HG03575 (cell line): ENCODE results near the gene SCLY.

Experiments used
- ATAC-seq: cut with Tn5 transposase; IDR thresholded peaks from one replicate; pipeline ENCODE4 v1.9.1; 2021; ENCODE audit not compliant: unreplicated experiment, insufficient number of reproducible peaks, low FRiP score; ENCODE audit errors: extremely low read depth

Gene SCLY

DNA sequence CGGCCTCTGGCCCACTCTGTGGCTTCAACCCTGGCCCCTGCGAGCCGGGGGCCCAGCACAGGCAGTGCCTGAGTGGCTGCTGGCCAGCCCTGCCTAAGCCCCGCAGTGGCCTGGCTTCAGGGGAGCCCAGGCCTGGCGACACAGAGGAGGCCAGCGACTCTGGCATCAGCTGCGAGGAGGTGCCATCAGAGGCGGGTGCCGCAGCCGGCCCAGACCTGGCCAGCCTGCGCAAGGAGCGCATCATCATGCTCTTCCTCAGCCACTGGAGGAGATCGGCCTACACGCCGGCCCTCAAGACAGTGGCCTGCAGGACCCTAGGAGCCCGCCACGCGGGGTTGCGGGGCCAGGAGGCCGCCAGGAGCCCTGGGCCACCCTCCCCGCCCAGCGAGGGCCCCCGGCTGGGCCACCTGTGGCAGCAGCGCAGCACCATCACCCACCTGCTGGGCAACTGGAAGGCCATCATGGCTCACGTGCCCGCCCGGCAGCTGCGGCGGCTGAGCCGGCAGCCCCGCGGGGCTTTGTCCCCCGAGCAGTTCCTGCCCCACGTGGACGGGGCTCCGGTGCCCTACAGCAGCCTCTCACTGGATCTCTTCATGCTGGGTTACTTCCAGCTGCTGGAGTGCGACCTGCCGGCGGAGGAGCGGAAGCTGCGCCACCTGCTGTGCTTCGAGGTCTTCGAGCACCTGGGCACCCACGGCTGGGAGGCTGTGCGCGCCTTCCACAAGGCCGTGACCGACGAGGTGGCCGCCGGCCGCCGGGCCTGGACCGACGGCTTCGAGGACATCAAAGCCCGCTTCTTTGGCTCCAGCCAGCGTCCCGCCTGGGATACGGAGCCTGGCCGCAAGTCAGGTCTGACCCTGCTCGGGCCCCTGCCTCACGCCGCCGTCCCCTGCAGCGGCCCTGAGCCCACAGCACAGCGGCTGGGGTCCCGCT lies 70.2 kb downstream of the SCLY start:
- no peak for ATAC-seq

- no peak for ATAC-seq
These were observed 71.1 kb downstream of the SCLY start for GRCh38 chr2:238131761-238132462.

- no peak for ATAC-seq
These were observed 72.0 kb downstream of the SCLY start for GRCh38 chr2:238132463-238133450.

- no peak for ATAC-seq
These were observed 72.9 kb downstream of the SCLY start for GRCh38 chr2:238133499-238134392.

GRCh38 chr2:238134393-238134785 lies 73.6 kb downstream of the SCLY start:
- no peak for ATAC-seq

GRCh38 chr2:238135601-238136150 lies 74.9 kb downstream of the SCLY start:
- ATAC-seq: no peak

GRCh38 chr2:238136820-238137537 lies 76.2 kb downstream of the SCLY start:
- no peak for ATAC-seq

DNA sequence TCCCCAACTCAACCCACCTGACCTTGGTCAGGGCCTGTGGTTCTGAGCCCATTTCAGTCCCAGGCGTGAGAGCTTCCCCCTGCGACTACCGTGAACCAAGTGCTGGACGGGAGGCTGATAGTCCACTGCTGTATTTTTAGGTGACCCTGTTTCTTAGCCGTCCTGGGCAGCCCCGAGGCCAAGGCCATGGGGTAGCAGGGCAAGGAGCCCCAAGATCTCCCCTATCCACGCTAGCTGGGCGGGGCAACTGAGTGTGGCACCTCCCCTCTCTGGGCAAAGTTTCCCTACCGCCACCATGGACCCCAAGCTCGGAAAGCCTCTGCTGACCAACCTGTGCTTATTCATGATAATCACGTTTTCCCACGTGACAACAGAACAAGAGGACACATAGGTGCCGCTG lies 77.1 kb downstream of the SCLY start:
- no peak for ATAC-seq

DNA sequence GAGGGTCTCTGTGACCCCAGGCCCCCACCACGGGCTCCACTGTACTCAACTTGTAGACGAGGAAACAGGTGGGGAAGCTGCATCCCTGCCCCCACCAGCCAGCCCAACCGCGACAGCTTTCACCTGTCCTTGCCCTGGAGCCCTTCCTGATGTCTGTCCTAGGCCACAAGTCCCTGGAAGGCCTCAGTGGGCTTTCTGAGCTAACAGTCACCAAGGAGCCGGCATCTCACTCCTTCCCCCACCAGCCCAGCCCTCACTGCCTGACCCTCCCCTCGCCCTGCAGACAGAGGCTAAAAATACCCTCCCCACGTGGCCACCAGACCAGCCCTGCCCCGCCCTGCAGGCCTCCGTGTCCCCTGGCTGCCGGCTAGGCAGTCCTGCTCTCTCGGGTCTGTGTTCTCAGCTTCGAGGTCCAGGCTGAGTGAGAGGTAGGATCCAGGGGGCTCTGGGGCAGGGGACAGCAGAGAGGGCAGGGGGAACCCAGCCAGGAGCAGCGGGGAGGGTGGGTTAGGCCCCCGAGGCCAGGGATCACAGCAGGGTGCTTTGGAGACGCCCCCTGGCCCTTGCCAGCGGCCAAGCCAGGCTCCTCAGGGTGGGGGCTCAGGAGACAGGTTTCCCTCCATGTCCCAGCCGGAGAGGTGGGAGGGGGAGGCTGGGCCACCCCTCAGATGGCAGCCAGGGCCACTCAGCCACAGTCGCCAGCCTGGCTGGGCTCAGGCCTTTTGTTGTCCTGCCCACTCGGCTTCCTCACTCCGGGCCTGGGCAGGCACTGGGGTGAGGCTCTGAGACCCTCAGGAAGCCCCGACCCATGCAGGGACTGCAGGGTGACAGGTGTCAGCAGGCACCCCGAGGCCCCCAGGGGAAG lies 77.8 kb downstream of the SCLY start, which contains the start of gene KLHL30:
Gene KLHL30 (plus strand): TSS at position 338 of the 865 bp plus-strand sequence. CDS start 2,087 bp downstream, outside the sequence.
- no peak for ATAC-seq

GRCh38 chr2:238139196-238140039 lies 78.6 kb downstream of the SCLY start:
- no peak for ATAC-seq

DNA sequence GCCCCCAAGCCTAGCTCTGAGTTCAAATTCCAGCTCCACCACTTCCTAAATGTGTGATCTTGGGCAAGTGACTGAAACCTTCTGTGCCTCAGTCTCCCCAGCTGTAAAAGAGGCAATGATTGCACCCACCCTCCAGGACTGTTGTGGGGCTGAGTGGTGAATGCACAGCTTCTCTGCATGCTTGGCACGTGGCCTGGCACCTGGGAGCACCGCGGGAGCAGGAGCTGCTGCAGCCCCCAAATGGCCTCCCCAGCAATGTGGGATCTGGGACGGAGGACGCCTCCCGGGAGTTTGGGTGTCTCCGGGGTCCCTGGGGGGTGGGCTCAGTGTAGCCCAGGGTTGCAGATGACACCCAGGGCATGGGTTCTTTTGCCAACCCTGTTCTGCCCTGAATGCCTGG lies 79.2 kb downstream of the SCLY start:
- no peak for ATAC-seq

GRCh38 chr2:238140721-238141540 lies 80.1 kb downstream of the SCLY start:
- ATAC-seq: no peak

GRCh38 chr2:238141541-238142318 lies 80.9 kb downstream of the SCLY start:
- no peak for ATAC-seq
